ENCODE data around the gene TMED6.
"Not testable (repeated sequence)": the region's sequence is repeated elsewhere in the genome, so short reads cannot be mapped to it uniquely, and the experiment has no call there.

Gene TMED6

GRCh38 chr16:69301861-69302260 lies 49.7 kb downstream of the TMED6 start:
- no peak for DNase-seq (ENCODE audit: low read depth, low spot score)

GRCh38 chr16:69301187-69301586 lies 50.4 kb downstream of the TMED6 start:
- no peak for DNase-seq (ENCODE audit: low read depth, low spot score)

GRCh38 chr16:69298261-69298660 lies 53.3 kb downstream of the TMED6 start:
- no peak for DNase-seq (ENCODE audit: low read depth, low spot score)

GRCh38 chr16:69296771-69297170 lies 54.8 kb downstream of the TMED6 start:
- not testable (repeated sequence) for DNase-seq (ENCODE audit: low read depth, low spot score)

- DNase-seq (ENCODE audit: low read depth, low spot score), result no peak
Observed at GRCh38 chr16:69294051-69294450, 57.5 kb downstream of the TMED6 start.

GRCh38 chr16:69293401-69293800 lies 58.2 kb downstream of the TMED6 start:
- DNase-seq (ENCODE audit: low read depth, low spot score), result no peak
